Measurements from ENCODE around the gene EFS.

EFS gene

GRCh38 chr14:23360496-23360895 is 4.5 kb downstream of the EFS start:
- no peaks in the 10 kb centered on the region for H3K36me3 ChIP-seq (ENCODE audit: control insufficient read depth in 2 of 2, insufficient read depth in 1 of 2, low read length in 2 of 2)
- POLR2A ChIA-PET, result interaction anchor here (0.6 to 1.1 kb wide), 2 partner anchors 39 to 227 kb away, joined by 3 read pairs; partner anchors contain the start of gene PABPN1

GRCh38 chr14:23359722-23360447 is 5.1 kb downstream of the EFS start:
- POLR2A ChIA-PET, result interaction anchor here (0.6 to 1.1 kb wide), 2 partner anchors 39 to 226 kb away, joined by 3 read pairs; partner anchors contain the start of gene PABPN1
- Histone ChIP-seq H3K27ac (ENCODE audit: extremely low read depth, low read depth, low read length) (no peak overlapping the region), H3K36me3 (ENCODE audit: control insufficient read depth in 2 of 2, insufficient read depth in 1 of 2, low read length in 2 of 2) (no peaks in the 10 kb centered on the region), H3K9me3 (ENCODE audit: control insufficient read depth, insufficient read depth, low read depth, low read length) (no peaks in the 10 kb centered on the region), H3K4me1 (ENCODE audit: control insufficient read depth, insufficient read depth, low read length) (no peaks in the 10 kb centered on the region), H3K4me3 (ENCODE audit: low read depth, low read length) (no peak overlapping the region)
- CTCF ChIA-PET, result interaction anchor here (0.8 to 2.2 kb wide), 7 partner anchors 7 to 58 kb away, joined by 3 to 10 read pairs (median 4); partner anchors contain the start of gene SLC22A17
- TF ChIP-seq FEZF1 (tag by site-specific recombination; IDR thresholded peaks at IDR 0.05) (no peak), ZNF623 (tag by site-specific recombination; IDR thresholded peaks at IDR 0.05) (no peak), ZNF157 (tag by site-specific recombination; IDR thresholded peaks at IDR 0.05) (no peak), ZNF596 (tag by site-specific recombination; IDR thresholded peaks at IDR 0.05) (no peak), ZNF324 (tag by site-specific recombination; IDR thresholded peaks at IDR 0.05) (no peak), GLIS1 (tag by site-specific recombination; IDR thresholded peaks at IDR 0.05) (no peak), ZSCAN30 (tag by site-specific recombination; IDR thresholded peaks at IDR 0.05) (no peak), ZNF362 (tag by site-specific recombination; IDR thresholded peaks at IDR 0.05) (no peak), GLI4 (tag by site-specific recombination; IDR thresholded peaks at IDR 0.05) (no peak), ZNF837 (tag by site-specific recombination; IDR thresholded peaks at IDR 0.05) (no peak), ZNF19 (tag by site-specific recombination; IDR thresholded peaks at IDR 0.05; ENCODE audit: low read depth) (no peak), GLI2 (tag by site-specific recombination; IDR thresholded peaks at IDR 0.05; ENCODE audit: borderline replicate concordance, low read depth) (no peak)
- TF ChIP-seq, protein P1, sequence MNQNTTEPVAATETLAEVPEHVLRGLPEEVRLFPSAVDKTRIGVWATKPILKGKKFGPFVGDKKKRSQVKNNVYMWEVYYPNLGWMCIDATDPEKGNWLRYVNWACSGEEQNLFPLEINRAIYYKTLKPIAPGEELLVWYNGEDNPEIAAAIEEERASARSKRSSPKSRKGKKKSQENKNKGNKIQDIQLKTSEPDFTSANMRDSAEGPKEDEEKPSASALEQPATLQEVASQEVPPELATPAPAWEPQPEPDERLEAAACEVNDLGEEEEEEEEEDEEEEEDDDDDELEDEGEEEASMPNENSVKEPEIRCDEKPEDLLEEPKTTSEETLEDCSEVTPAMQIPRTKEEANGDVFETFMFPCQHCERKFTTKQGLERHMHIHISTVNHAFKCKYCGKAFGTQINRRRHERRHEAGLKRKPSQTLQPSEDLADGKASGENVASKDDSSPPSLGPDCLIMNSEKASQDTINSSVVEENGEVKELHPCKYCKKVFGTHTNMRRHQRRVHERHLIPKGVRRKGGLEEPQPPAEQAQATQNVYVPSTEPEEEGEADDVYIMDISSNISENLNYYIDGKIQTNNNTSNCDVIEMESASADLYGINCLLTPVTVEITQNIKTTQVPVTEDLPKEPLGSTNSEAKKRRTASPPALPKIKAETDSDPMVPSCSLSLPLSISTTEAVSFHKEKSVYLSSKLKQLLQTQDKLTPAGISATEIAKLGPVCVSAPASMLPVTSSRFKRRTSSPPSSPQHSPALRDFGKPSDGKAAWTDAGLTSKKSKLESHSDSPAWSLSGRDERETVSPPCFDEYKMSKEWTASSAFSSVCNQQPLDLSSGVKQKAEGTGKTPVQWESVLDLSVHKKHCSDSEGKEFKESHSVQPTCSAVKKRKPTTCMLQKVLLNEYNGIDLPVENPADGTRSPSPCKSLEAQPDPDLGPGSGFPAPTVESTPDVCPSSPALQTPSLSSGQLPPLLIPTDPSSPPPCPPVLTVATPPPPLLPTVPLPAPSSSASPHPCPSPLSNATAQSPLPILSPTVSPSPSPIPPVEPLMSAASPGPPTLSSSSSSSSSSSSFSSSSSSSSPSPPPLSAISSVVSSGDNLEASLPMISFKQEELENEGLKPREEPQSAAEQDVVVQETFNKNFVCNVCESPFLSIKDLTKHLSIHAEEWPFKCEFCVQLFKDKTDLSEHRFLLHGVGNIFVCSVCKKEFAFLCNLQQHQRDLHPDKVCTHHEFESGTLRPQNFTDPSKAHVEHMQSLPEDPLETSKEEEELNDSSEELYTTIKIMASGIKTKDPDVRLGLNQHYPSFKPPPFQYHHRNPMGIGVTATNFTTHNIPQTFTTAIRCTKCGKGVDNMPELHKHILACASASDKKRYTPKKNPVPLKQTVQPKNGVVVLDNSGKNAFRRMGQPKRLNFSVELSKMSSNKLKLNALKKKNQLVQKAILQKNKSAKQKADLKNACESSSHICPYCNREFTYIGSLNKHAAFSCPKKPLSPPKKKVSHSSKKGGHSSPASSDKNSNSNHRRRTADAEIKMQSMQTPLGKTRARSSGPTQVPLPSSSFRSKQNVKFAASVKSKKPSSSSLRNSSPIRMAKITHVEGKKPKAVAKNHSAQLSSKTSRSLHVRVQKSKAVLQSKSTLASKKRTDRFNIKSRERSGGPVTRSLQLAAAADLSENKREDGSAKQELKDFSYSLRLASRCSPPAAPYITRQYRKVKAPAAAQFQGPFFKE (tag by site-specific recombination; IDR thresholded peaks at IDR 0.05; ENCODE audit: borderline replicate concordance), result no peak

More at GRCh38 chr14:23360496-23360895, 4.5 kb downstream of the EFS start:
- H3K4me1 ChIP-seq (ENCODE audit: control insufficient read depth, insufficient read depth, low read length), result no peaks in the 10 kb centered on the region
- no peak overlapping the region for H3K4me3 ChIP-seq (ENCODE audit: low read depth, low read length)
- H3K9me3 ChIP-seq (ENCODE audit: control insufficient read depth, insufficient read depth, low read depth, low read length), result no peaks in the 10 kb centered on the region
- TF ChIP-seq ZNF146 (tag by site-specific recombination; IDR thresholded peaks at IDR 0.05) (no peak), ZNF112 (tag by site-specific recombination; IDR thresholded peaks at IDR 0.05) (no peak), ZNF48 (tag by site-specific recombination; IDR thresholded peaks at IDR 0.05) (no peak), FEZF1 (tag by site-specific recombination; IDR thresholded peaks at IDR 0.05) (no peak), ZNF664 (tag by site-specific recombination; IDR thresholded peaks at IDR 0.05) (no peak), ZNF704 (tag by site-specific recombination; IDR thresholded peaks at IDR 0.05) (no peak), GFI1B (tag by site-specific recombination; IDR thresholded peaks at IDR 0.05) (no peak), YY1 (tag by site-specific recombination; IDR thresholded peaks at IDR 0.05) (no peak), ZNF776 (tag by site-specific recombination; IDR thresholded peaks at IDR 0.05; ENCODE audit: borderline replicate concordance) (no peak), ZNF658 (tag by site-specific recombination; IDR thresholded peaks at IDR 0.05) (no peak), ZBTB17 (tag by site-specific recombination; IDR thresholded peaks at IDR 0.05) (no peak), SP2 (tag by site-specific recombination; IDR thresholded peaks at IDR 0.05) (no peak), SCRT2 (tag by site-specific recombination; IDR thresholded peaks at IDR 0.05) (no peak), ZXDB (tag by site-specific recombination; IDR thresholded peaks at IDR 0.05) (no peak)
- TF ChIP-seq, protein P2, sequence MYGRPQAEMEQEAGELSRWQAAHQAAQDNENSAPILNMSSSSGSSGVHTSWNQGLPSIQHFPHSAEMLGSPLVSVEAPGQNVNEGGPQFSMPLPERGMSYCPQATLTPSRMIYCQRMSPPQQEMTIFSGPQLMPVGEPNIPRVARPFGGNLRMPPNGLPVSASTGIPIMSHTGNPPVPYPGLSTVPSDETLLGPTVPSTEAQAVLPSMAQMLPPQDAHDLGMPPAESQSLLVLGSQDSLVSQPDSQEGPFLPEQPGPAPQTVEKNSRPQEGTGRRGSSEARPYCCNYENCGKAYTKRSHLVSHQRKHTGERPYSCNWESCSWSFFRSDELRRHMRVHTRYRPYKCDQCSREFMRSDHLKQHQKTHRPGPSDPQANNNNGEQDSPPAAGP (tag by site-specific recombination; IDR thresholded peaks at IDR 0.05), result no peak
- TF ChIP-seq, protein P3, sequence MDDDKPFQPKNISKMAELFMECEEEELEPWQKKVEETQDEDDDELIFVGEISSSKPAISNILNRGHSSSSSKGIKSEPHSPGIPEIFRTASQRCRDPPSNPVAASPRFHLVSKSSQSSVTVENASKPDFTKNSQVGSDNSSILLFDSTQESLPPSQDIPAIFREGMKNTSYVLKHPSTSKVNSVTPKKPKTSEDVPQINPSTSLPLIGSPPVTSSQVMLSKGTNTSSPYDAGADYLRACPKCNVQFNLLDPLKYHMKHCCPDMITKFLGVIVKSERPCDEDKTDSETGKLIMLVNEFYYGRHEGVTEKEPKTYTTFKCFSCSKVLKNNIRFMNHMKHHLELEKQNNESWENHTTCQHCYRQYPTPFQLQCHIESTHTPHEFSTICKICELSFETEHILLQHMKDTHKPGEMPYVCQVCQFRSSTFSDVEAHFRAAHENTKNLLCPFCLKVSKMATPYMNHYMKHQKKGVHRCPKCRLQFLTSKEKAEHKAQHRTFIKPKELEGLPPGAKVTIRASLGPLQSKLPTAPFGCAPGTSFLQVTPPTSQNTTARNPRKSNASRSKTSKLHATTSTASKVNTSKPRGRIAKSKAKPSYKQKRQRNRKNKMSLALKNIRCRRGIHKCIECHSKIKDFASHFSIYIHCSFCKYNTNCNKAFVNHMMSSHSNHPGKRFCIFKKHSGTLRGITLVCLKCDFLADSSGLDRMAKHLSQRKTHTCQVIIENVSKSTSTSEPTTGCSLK (tag by site-specific recombination; IDR thresholded peaks at IDR 0.05), result no peak
- CTCF ChIA-PET, result interaction anchor here (0.8 to 2.2 kb wide), 7 partner anchors 8 to 57 kb away, joined by 3 to 10 read pairs (median 4); partner anchors contain the start of gene SLC22A17
- H3K27ac ChIP-seq (ENCODE audit: extremely low read depth, low read depth, low read length), result no peak overlapping the region
